ENCODE data around the gene ATP2B2. TPM values are rescaled to one million over a fixed set of nuclear protein-coding genes. Genes with fewer than 3 reads are reported as not detected.
"Not testable (repeated sequence)": the region's sequence is repeated elsewhere in the genome, so short reads cannot be mapped to it uniquely, and the experiment has no call there.

ATP2B2 gene
- total RNA-seq, 1 donor from 2014 or later, result 0.13 TPM

DNA sequence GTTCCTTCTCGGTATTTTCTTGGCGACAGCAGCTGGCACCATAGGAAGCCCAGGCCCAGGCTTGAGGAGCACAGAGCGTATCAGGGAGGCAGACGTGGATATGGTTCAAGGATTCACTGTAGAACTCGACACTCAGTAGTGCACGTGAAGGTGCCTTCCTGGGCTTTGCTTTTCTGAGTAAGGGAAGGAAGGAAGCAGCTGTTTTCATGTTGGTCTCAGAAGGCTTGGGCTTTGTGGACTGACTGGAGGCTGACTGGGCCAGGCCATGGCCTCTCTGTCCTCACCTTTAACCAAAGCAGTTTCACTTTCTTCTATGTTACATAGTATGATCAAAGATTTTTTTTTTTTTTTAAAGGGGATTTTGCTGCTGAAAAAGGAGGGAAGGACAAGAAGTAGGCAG, 205.7 kb downstream of the ATP2B2 start:
- Mint-ChIP-seq H3K27ac (ENCODE audit: unreplicated experiment) (no peak overlapping the region), H3K36me3 (ENCODE audit: unreplicated experiment) (peaks cover 37% of the 10 kb centered on the region), H3K4me1 (ENCODE audit: unreplicated experiment) (no peaks in the 10 kb centered on the region), H3K27me3 (ENCODE audit: unreplicated experiment) (no peaks in the 10 kb centered on the region), H3K4me3 (ENCODE audit: unreplicated experiment) (no peak overlapping the region), H3K9me3 (ENCODE audit: unreplicated experiment) (no peaks in the 10 kb centered on the region)
- TF ChIP-seq, protein P1, sequence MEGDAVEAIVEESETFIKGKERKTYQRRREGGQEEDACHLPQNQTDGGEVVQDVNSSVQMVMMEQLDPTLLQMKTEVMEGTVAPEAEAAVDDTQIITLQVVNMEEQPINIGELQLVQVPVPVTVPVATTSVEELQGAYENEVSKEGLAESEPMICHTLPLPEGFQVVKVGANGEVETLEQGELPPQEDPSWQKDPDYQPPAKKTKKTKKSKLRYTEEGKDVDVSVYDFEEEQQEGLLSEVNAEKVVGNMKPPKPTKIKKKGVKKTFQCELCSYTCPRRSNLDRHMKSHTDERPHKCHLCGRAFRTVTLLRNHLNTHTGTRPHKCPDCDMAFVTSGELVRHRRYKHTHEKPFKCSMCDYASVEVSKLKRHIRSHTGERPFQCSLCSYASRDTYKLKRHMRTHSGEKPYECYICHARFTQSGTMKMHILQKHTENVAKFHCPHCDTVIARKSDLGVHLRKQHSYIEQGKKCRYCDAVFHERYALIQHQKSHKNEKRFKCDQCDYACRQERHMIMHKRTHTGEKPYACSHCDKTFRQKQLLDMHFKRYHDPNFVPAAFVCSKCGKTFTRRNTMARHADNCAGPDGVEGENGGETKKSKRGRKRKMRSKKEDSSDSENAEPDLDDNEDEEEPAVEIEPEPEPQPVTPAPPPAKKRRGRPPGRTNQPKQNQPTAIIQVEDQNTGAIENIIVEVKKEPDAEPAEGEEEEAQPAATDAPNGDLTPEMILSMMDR (IDR thresholded peaks at IDR 0.05), result no peak
- DNase-seq (ENCODE audit: extremely low spot score, unreplicated experiment), result no peak

DNA sequence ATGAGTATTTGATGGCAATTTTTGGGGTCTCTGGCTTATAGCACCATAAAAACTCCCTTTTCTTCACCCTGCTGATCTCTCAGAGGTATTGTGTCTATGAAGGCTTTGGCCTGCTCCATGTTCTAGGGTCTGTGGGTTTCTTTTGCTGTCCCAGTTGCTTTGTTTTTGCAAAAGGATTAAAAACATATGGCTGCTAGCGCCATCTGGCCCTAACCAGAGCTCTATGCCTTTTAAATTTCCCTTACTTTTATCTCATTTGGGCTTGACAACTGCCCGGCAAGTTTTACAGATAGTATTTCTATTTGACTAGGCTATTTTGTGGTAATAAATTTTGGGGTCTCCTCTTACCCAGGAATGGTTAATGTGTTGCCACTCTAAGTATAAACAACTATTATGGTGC, 206.2 kb downstream of the ATP2B2 start:
- no peaks in the 10 kb centered on the region for H3K4me1 Mint-ChIP-seq (ENCODE audit: unreplicated experiment)
- H3K4me3 Mint-ChIP-seq (ENCODE audit: unreplicated experiment), result no peak overlapping the region
- H3K27ac Mint-ChIP-seq (ENCODE audit: unreplicated experiment), result no peak overlapping the region
- H3K36me3 Mint-ChIP-seq (ENCODE audit: unreplicated experiment), result peaks cover 39% of the 10 kb centered on the region
- no peaks in the 10 kb centered on the region for H3K27me3 Mint-ChIP-seq (ENCODE audit: unreplicated experiment)
- TF ChIP-seq, protein P1 (IDR thresholded peaks at IDR 0.05), result no peak
- no peak for DNase-seq (ENCODE audit: extremely low spot score, unreplicated experiment)
- no peaks in the 10 kb centered on the region for H3K9me3 Mint-ChIP-seq (ENCODE audit: unreplicated experiment)

DNA sequence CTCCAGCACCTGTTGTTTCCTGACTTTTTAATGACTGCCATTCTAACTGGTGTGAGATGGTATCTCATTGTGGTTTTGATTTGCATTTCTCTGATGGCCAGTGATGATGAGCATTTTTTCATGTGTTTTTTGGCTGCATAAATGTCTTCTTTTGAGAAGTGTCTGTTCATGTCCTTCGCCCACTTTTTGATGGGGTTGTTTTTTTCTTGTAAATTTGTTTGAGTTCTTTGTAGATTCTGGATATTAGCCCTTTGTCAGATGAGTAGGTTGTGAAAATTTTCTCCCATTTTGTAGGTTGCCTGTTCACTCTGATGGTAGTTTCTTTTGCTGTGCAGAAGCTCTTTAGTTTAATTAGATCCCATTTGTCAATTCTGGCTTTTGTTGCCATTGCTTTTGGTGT, 207.3 kb downstream of the ATP2B2 start:
- H3K27ac Mint-ChIP-seq (ENCODE audit: unreplicated experiment); H3K4me1 Mint-ChIP-seq (ENCODE audit: unreplicated experiment); H3K27me3 Mint-ChIP-seq (ENCODE audit: unreplicated experiment); H3K4me3 Mint-ChIP-seq (ENCODE audit: unreplicated experiment); DNase-seq (ENCODE audit: extremely low spot score, unreplicated experiment); H3K9me3 Mint-ChIP-seq (ENCODE audit: unreplicated experiment): not testable (repeated sequence)
- peaks cover 32% of the 10 kb centered on the region for H3K36me3 Mint-ChIP-seq (ENCODE audit: unreplicated experiment)

DNA sequence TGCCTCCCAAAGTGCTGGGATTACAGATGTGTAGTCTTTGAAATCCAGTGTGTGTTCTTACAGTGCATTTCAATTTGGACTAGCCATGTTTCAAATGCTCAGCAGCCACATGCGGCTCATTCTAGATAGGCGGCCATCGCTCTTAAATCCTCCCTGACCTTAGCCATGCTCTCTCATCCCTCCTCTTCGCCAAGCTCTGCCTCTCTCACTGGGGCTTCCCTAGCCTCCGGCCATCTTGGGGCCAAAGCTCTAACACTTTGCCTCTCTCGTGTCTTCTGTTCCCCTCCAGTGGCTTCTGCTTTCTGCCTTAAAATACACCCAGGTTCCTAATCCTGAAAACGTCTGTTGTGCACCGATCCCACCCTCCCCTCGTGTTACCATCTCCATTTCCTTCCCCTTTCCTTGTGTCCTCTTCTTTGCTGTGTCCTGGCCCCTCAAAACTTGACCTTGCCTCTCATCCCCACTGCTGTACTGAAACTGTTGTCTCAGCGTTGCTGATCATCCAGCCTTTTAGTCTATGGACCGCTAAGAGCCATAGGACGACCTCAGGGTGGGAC, 211.3 kb downstream of the ATP2B2 start:
- peaks cover 15% of the 10 kb centered on the region for H3K36me3 Mint-ChIP-seq (ENCODE audit: unreplicated experiment)
- no peak overlapping the region for H3K27ac Mint-ChIP-seq (ENCODE audit: unreplicated experiment)

DNA sequence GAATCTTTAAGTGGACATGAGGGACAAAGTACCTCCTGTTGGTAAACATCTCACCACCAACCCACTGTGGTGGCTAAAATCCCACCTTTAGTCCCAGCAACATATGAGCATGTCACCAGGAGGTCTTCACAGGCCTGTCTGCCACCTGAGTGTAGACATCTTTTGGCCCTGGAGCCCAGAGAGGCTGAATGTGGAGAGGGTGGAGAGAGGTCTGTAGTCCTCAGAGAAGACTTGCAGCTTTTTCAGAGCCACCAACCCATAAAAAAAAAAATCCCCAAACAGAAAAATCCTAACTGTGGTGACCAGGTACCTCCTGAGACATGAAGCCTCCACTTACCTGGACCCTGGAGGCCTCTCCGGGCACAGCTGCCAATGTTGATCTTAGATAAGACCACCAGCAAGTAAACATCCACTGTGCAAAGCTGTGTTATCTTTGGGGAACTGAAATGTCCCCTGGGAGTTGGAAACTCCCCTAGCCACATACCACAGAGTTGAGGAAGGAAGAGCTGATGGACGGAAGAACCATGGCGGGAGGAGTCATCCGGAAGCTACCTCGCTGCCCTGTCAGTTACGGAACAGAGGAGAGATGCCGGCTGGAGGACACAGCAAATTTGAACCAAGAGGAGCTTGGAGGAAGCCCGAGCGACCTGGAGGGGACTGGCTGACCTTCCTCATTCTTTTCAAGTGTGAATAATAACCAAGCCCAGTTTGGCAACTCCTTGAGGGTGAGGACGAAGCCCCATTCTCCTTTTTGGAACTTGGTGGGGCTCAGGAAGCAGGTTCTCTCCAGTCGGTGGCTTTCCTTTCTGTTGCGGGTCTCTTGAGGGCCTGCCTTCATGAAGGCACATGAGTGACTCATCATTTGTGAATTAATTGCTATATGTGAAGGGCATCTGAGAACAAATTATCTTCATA, 212.6 kb downstream of the ATP2B2 start, which contains the start of gene GHRL:
TSS of gene GHRL (minus strand) at position 443 of the 915 bp plus-strand sequence. CDS start 2,767 bp downstream, outside the sequence.
- Mint-ChIP-seq H3K4me1 (ENCODE audit: unreplicated experiment) (peaks cover 5% of the 10 kb centered on the region), H3K9me3 (ENCODE audit: unreplicated experiment) (no peaks in the 10 kb centered on the region), H3K27ac (ENCODE audit: unreplicated experiment) (peak within 1 kb of the TSS; percentile 7), H3K4me3 (ENCODE audit: unreplicated experiment) (no peak within 1 kb of the TSS), H3K36me3 (ENCODE audit: unreplicated experiment) (peaks cover 14% of the 10 kb centered on the region), H3K27me3 (ENCODE audit: unreplicated experiment) (no peaks in the 10 kb centered on the region)
- DNase-seq (ENCODE audit: extremely low spot score, unreplicated experiment), result no peak
- TF ChIP-seq, protein P1 (IDR thresholded peaks at IDR 0.05), result no peak

More for the DNA sequence above, 211.3 kb downstream of the ATP2B2 start:
- Mint-ChIP-seq H3K4me3 (ENCODE audit: unreplicated experiment) (no peak overlapping the region), H3K4me1 (ENCODE audit: unreplicated experiment) (peaks cover 5% of the 10 kb centered on the region), H3K9me3 (ENCODE audit: unreplicated experiment) (no peaks in the 10 kb centered on the region), H3K27me3 (ENCODE audit: unreplicated experiment) (no peaks in the 10 kb centered on the region)
- DNase-seq (ENCODE audit: extremely low spot score, unreplicated experiment), result no peak
- TF ChIP-seq, protein P1 (IDR thresholded peaks at IDR 0.05), result no peak
